ENCODE data around the gene ABCC1. TPM values are rescaled to one million over a fixed set of nuclear protein-coding genes. Genes with fewer than 3 reads are reported as not detected.
"Not testable (repeated sequence)": the region's sequence is repeated elsewhere in the genome, so short reads cannot be mapped to it uniquely, and the experiment has no call there.

ABCC1 gene
- total RNA-seq, 4 donors from 2014 or later = 24.3 to 32.2 (median 25.7) TPM

GRCh38 chr16:16178455-16179162 lies 229.2 kb downstream of the ABCC1 start:
- no peaks in the 10 kb centered on the region for H3K27me3 ChIP-seq
- no peaks in the 10 kb centered on the region for H3K36me3 ChIP-seq
- WGBS, 2 donors = 83 to 91% methylated on average over 7 of the region's 7 CpGs
- no peak for DNase-seq (ENCODE audit: low spot score in 2 of 2)
- TF ChIP-seq POLR2A (IDR thresholded peaks at IDR 0.05) = no peak
- TF ChIP-seq EP300 (IDR thresholded peaks at IDR 0.05) = no peak
- no peak for TF ChIP-seq CTCF (IDR thresholded peaks at IDR 0.05)
- no peaks in the 10 kb centered on the region for H3K4me1 ChIP-seq
- H3K9me3 ChIP-seq = peaks cover 0 to 7% (median 0%) of the 10 kb centered on the region in 4 donors
- no peak overlapping the region for H3K27ac ChIP-seq
- H3K4me3 ChIP-seq = no peak overlapping the region

- not testable (repeated sequence) for H3K9me3 ChIP-seq; H3K36me3 ChIP-seq; H3K27me3 ChIP-seq; H3K4me3 ChIP-seq; H3K27ac ChIP-seq; H3K4me1 ChIP-seq; DNase-seq (ENCODE audit: low spot score in 2 of 2)
- 67 to 74% methylated on average over 3 of the region's 3 CpGs for WGBS, 2 donors
These were observed 232.3 kb downstream of the ABCC1 start for GRCh38 chr16:16181748-16182147.

GRCh38 chr16:16182918-16183317 lies 233.5 kb downstream of the ABCC1 start:
- H3K27ac ChIP-seq = no peak overlapping the region
- no peaks in the 10 kb centered on the region for H3K36me3 ChIP-seq
- H3K27me3 ChIP-seq = no peaks in the 10 kb centered on the region
- no peak overlapping the region for H3K4me3 ChIP-seq
- H3K9me3 ChIP-seq = no peaks in the 10 kb centered on the region
- no peak for TF ChIP-seq EP300 (IDR thresholded peaks at IDR 0.05)
- no peak for TF ChIP-seq CTCF (IDR thresholded peaks at IDR 0.05)
- no peaks in the 10 kb centered on the region for H3K4me1 ChIP-seq
- DNase-seq (ENCODE audit: low spot score in 2 of 2) = no peak
- 75 to 81% methylated on average over 8 of the region's 8 CpGs for WGBS, 2 donors

- Histone ChIP-seq H3K4me1 (no peaks in the 10 kb centered on the region), H3K36me3 (no peaks in the 10 kb centered on the region), H3K9me3 (no peaks in the 10 kb centered on the region), H3K27ac (no peak overlapping the region), H3K27me3 (no peaks in the 10 kb centered on the region), H3K4me3 (no peak overlapping the region)
- no peak for TF ChIP-seq CTCF (IDR thresholded peaks at IDR 0.05)
- no peak for TF ChIP-seq EP300 (IDR thresholded peaks at IDR 0.05)
- no peak for TF ChIP-seq POLR2A (IDR thresholded peaks at IDR 0.05)
- 68 to 82% methylated on average over 8 of the region's 8 CpGs for WGBS, 2 donors
- no peak for DNase-seq (ENCODE audit: low spot score in 2 of 2)
These were observed 234.1 kb downstream of the ABCC1 start for GRCh38 chr16:16183562-16183961.

- Histone ChIP-seq H3K4me1 (no peaks in the 10 kb centered on the region), H3K36me3 (no peaks in the 10 kb centered on the region), H3K27me3 (no peaks in the 10 kb centered on the region), H3K4me3 (no peak overlapping the region), H3K27ac (no peak overlapping the region), H3K9me3 (no peaks in the 10 kb centered on the region)
- 80 to 88% methylated on average over 3 to 4 of the region's 5 CpGs for WGBS, 2 donors
- TF ChIP-seq POLR2A (IDR thresholded peaks at IDR 0.05) = no peak
- TF ChIP-seq CTCF (IDR thresholded peaks at IDR 0.05) = no peak
- no peak for TF ChIP-seq EP300 (IDR thresholded peaks at IDR 0.05)
- no peak for DNase-seq (ENCODE audit: low spot score in 2 of 2)
These were observed 235.2 kb downstream of the ABCC1 start for GRCh38 chr16:16184594-16184993.

- 67 to 70% methylated on average over 4 of the region's 4 CpGs for WGBS, 2 donors
- Histone ChIP-seq H3K9me3 (no peaks in the 10 kb centered on the region), H3K27me3 (no peaks in the 10 kb centered on the region), H3K4me3 (no peak overlapping the region), H3K36me3 (no peaks in the 10 kb centered on the region), H3K4me1 (no peaks in the 10 kb centered on the region), H3K27ac (no peak overlapping the region)
- no peak for DNase-seq (ENCODE audit: low spot score in 2 of 2)
- TF ChIP-seq EP300 (IDR thresholded peaks at IDR 0.05) (no peak), CTCF (IDR thresholded peaks at IDR 0.05) (no peak), POLR2A (IDR thresholded peaks at IDR 0.05) (no peak)
These were observed 235.7 kb downstream of the ABCC1 start for GRCh38 chr16:16185095-16185494.
